HG03442 (cell line): Measurements from ENCODE around the gene PODXL2.
"Not testable (repeated sequence)": the region's sequence is repeated elsewhere in the genome, so short reads cannot be mapped to it uniquely, and the experiment has no call there.

Experiments used
- ATAC-seq: cut with Tn5 transposase; IDR thresholded peaks from one replicate; pipeline ENCODE4 v1.9.1; 2021; ENCODE audit warnings: mild to moderate bottlenecking, moderate library complexity; ENCODE audit not compliant: unreplicated experiment

The PODXL2 gene

GRCh38 chr3:127604546-127605165 is 24.3 kb upstream of the PODXL2 start:
- ATAC-seq, result no peak

- ATAC-seq, result not testable (repeated sequence)
These were observed 23.4 kb upstream of the PODXL2 start for GRCh38 chr3:127605547-127605946.

DNA sequence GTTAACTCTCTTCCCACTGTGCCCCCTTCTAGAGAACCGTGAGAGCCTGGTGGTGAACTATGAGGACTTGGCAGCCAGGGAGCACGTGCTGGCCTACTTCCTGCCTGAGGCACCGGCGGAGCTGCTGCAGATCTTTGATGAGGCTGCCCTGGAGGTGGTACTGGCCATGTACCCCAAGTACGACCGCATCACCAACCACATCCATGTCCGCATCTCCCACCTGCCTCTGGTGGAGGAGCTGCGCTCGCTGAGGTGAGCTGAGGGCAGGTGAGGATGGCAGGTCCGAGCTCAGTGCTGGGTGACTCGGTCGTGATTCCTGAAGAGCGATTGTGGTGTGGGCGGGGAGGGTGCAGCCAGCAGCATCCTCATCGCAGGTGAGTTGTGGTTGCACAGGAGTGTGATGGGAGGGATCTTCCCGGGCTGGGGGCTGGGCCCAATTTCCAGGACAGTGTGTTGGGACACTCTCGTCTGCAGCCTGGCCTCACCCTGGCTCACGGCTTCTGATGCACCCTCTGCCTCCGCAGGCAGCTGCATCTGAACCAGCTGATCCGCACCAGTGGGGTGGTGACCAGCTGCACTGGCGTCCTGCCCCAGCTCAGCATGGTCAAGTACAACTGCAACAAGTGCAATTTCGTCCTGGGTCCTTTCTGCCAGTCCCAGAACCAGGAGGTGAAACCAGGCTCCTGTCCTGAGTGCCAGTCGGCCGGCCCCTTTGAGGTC is 22.7 kb upstream of the PODXL2 start:
- no peak for ATAC-seq

- ATAC-seq, result no peak
These were observed 21.9 kb upstream of the PODXL2 start for GRCh38 chr3:127606981-127607595.

DNA sequence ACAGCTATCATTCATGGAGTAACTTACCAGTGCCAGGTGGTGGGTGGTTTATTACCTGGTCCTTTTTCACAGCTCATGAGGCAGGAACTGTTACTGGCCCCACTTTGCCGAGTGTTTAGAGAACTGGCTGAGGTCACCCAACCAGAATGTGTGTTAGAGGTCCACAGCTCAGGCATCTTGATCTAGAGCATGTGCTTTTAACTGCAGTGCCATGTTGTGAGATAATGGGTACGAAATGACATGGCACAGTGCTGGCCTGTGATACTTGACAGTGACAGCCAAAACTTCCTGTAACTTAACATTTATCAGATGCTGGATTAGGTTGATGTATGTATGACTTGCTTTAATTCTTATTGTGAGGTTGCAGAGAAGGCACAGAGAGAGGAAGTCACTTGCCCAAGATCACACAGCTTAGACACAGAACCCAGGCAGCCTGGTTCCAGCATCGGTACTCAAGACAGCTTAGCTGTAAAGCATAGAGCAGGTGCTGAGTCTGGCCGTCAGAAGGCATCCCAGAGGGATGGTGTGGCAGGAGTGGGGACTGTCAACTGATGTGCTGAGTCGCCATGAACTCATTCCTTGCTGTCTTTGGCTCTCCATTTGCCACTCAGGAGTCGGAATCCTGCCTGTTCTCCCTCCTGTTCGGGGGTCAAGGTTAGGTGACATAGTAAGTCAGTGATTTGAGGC is 21.2 kb upstream of the PODXL2 start:
- ATAC-seq, result no peak

DNA sequence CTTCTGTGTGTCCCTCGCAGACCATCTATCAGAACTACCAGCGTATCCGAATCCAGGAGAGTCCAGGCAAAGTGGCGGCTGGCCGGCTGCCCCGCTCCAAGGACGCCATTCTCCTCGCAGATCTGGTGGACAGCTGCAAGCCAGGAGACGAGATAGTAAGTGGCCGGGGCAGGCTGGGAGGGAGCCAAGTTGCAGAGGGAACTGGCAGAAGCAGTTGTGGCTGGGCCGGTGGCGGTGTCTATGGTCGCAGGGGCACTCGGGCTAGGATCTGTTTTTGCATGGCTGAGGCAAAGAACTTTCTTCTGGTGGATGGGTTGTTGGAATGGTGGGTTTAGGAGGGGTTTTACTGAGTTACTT is 20.6 kb upstream of the PODXL2 start:
- no peak for ATAC-seq

DNA sequence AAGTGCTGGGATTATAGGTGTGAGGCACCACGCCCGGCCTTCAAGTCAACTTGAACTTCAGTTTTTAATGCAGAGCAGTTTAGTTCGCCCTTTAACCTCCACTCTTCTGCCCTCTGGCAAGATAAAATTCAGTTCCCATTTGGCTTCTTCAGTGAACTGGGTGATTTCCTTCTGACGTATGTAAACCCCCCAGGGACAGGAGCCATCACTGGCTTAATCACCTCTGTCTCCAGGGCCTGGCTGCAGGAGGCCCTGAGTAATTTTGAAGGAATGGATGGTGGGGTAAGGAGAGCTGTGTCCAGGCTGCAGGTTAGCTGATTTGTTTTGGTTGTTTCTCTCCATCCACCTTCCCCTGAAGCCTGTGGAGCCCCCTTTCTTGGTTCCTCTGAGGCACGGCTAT is 18.9 kb upstream of the PODXL2 start:
- no peak for ATAC-seq

GRCh38 chr3:127611251-127611650 is 17.7 kb upstream of the PODXL2 start:
- ATAC-seq, result no peak

DNA sequence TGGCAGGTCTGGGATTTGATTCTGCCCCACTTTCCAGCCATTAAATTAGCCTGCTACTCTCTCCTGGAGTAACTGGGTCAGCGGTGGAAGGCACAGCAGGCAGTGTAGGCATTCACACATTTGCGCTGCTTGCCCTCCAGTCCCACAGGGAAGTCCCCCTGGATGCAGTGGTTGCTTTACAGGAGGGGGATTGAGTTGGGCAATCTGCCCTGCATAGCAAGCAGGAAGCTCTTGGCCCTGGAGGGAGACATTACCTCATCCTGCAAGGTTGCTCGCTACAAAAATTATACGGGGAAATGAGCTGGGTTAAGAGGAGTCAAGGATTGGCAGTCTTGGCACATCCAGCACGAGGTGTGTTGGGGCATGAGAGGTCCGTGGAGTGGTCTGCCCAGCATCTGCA is 16.0 kb upstream of the PODXL2 start:
- no peak for ATAC-seq

DNA sequence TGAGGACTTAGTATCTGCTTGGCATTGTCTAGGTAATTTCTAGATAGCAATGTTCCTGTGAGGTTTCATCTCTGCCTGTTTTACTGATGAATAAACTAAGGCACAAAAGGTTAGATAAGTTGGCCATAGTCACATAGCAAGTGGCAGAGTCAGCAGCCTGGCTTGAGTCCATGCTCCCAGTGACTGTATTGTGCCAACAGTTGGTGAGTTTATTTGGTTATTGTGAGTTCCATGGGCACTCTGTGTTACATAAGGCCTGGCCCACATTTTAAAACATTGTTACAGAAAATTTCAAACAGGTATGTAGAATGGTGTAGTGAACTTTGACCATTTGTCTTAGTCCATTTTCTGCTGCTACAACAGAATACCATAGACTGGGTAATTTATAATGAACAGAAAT is 15.6 kb upstream of the PODXL2 start:
- ATAC-seq, result no peak

DNA sequence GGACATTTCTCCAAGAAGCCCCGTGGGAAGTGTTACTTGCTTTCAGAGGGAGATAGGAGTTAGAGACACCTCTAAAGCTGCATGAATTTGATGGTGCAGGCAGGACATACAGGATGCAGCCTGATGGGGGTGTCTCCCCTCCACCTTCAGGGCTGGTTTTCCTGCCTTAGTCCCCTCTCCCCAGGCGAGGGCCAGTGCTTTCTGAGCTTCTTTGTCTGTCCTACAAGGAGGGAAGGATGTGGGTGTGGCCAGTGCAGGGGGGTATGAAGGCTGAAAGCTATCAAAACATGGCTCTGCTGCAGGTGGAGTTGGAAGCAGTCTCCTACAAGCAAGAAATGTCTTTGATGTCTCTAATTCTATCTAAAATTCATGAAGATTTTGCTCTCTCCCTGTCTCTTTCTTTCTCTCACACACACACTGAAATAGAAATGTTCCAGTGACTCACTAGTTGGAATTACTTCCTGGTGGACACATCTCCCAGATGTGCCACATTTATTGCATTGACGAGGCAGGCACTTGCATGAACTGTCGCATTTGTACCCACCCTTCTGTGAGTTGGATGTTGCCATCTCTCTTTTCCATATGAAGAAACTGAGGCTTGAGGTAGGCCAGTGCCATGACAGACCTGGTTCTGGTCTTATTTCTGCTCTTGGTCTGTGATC is 13.9 kb upstream of the PODXL2 start:
- no peak for ATAC-seq

- ATAC-seq, result no peak
These were observed 13.2 kb upstream of the PODXL2 start for GRCh38 chr3:127615631-127616305.

- ATAC-seq, result no peak
These were observed 12.0 kb upstream of the PODXL2 start for GRCh38 chr3:127616836-127617605.

- no peak for ATAC-seq
These were observed 10.1 kb upstream of the PODXL2 start for GRCh38 chr3:127618891-127619290.

DNA sequence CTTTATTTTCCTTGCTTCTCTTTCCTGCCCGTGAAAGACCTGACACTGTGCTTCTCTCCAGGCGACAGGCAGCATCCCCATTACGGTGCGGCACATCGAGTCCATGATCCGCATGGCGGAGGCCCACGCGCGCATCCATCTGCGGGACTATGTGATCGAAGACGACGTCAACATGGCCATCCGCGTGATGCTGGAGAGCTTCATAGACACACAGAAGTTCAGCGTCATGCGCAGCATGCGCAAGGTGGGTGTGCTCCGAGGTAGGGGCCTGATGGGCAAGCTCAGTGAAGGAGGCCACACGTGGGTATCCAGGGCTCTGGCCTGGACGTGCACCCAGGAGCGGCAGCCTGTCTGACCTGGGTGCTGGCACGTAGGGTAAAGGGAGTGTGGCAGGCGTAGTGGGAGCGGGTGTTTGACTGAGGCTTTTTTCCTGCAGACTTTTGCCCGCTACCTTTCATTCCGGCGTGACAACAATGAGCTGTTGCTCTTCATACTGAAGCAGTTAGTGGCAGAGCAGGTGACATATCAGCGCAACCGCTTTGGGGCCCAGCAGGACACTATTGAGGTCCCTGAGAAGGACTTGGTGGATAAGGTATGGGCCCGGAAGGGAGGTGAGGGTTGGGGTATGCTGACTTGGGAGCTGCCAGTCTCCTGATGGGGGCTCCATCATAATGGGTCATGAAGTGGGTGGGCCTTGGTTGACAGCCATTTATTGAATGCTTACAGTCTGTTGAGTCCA is 8.2 kb upstream of the PODXL2 start:
- no peak for ATAC-seq

GRCh38 chr3:127622031-127622430 is 7.0 kb upstream of the PODXL2 start:
- no peak for ATAC-seq

DNA sequence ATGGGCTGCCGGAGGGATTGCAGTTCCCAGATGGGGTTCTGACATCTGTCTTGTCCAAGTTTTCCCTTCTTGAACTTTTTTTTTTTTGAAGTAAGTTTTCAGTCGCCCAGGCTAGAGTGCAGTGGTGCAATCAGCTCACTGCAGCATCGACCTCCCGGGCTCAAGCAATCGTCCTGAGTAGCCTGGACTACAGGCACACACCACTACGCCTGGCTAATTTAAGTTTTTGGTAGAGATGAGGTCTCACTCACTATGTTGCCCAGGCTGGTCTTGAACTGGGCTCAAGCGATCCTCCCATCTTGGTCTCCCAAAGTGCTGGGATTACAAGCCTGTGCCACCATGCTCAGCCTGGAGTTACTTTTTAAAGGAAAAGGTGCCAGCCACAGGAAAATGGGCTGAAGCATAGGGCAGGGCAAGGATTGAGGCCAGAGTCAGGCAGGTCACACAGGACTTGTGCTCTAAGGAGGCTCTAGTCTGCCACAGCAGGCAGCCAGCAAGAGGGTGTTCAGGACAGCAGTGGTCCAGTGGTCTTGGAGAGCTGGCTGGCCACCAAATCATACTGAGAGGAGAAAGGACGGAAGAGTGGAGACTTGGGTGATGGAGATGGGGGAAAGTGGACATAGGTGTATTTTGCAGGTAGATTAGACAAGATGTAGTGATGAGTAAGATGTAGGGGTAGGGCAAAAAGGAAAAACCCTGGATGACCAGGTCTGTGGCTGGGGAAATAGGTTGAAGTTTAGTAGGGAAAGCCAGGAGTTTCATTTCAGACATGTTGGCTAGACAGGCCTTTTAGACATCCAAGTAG is 6.0 kb upstream of the PODXL2 start:
- no peak for ATAC-seq

- ATAC-seq, result no peak
These were observed 4.9 kb upstream of the PODXL2 start for GRCh38 chr3:127624063-127624462.

- no peak for ATAC-seq
These were observed 3.2 kb upstream of the PODXL2 start for GRCh38 chr3:127625821-127626220.
